HG03460 (cell line): ENCODE results near the gene CBY1.

Source experiments
- ATAC-seq: cut with Tn5 transposase; IDR thresholded peaks from one replicate; pipeline ENCODE4 v1.9.1; 2021; ENCODE audit not compliant: unreplicated experiment

Gene CBY1

GRCh38 chr22:38649841-38650522, 6.5 kb upstream of the CBY1 start:
- ATAC-seq: no peak

- ATAC-seq: no peak
These were observed 3.6 kb upstream of the CBY1 start for GRCh38 chr22:38652859-38653258.

- ATAC-seq: no peak
These were observed 2.7 kb upstream of the CBY1 start for GRCh38 chr22:38653741-38654140.

GRCh38 chr22:38655519-38656255, 751 bp upstream of the CBY1 start:
- ATAC-seq: no peak

GRCh38 chr22:38657045-38657909, 839 bp downstream of the CBY1 start:
- peak; percentile 45 for ATAC-seq

- no peak for ATAC-seq
These were observed 18.4 kb downstream of the CBY1 start for GRCh38 chr22:38674888-38675287.

- no peak for ATAC-seq
These were observed 19.4 kb downstream of the CBY1 start for GRCh38 chr22:38675833-38676232.

GRCh38 chr22:38681582-38682335, 25.3 kb downstream of the CBY1 start, which contains the start of gene TOMM22:
Gene TOMM22 (plus strand): TSS chr22:38681957. CDS start chr22:38681979, 22 bp downstream.
- peak; percentile 96 for ATAC-seq

- ATAC-seq: no peak
These were observed 28.5 kb downstream of the CBY1 start for GRCh38 chr22:38684895-38685294.

GRCh38 chr22:38685761-38686160, 29.3 kb downstream of the CBY1 start:
- no peak for ATAC-seq

GRCh38 chr22:38689651-38690050, 33.2 kb downstream of the CBY1 start:
- no peak for ATAC-seq

- no peak for ATAC-seq
These were observed 37.6 kb downstream of the CBY1 start for GRCh38 chr22:38694049-38694448.

GRCh38 chr22:38694940-38695339, 38.5 kb downstream of the CBY1 start:
- no peak for ATAC-seq

- no peak for ATAC-seq
These were observed 40.4 kb downstream of the CBY1 start for GRCh38 chr22:38696606-38697424.

- ATAC-seq: no peak
These were observed 41.1 kb downstream of the CBY1 start for GRCh38 chr22:38697425-38698089.

- ATAC-seq: no peak
These were observed 42.1 kb downstream of the CBY1 start for GRCh38 chr22:38698407-38699094.

GRCh38 chr22:38699143-38699542, 42.7 kb downstream of the CBY1 start:
- no peak for ATAC-seq

GRCh38 chr22:38699784-38700183, 43.3 kb downstream of the CBY1 start:
- no peak for ATAC-seq

- no peak for ATAC-seq
These were observed 43.9 kb downstream of the CBY1 start for GRCh38 chr22:38700270-38700788.
